Activated CD8-positive, alpha-beta memory T cell treated with anti-CD3 and anti-CD28 coated beads for 48 hours (primary cell): Measurements from ENCODE around the gene SYMPK.

Source experiments
- DNase-seq, 3 experiments: peaks; one replicate each; pipeline ENCODE4 v3.0.0-alpha.2; 2020; ENCODE audit warnings: low read depth in 2 of 3, low spot score in 2 of 3

SYMPK gene

GRCh38 chr19:45768655-45768983 is 94.3 kb downstream of the SYMPK start:
- no peak for DNase-seq

- no peak for DNase-seq
These were observed 94.9 kb downstream of the SYMPK start for GRCh38 chr19:45767881-45768654.

GRCh38 chr19:45767410-45767880 is 95.5 kb downstream of the SYMPK start:
- DNase-seq = no peak

GRCh38 chr19:45766869-45767346 is 96.0 kb downstream of the SYMPK start:
- DNase-seq = no peak

GRCh38 chr19:45766296-45766868 is 96.6 kb downstream of the SYMPK start:
- no peak for DNase-seq

- no peak for DNase-seq
These were observed 97.1 kb downstream of the SYMPK start for GRCh38 chr19:45765702-45766295.
